HepG2 (cell line): ENCODE data around the gene SAPCD1. TPM values are rescaled to one million over a fixed set of nuclear protein-coding genes. Genes with fewer than 3 reads are reported as not detected.

Source experiments
- AGO1 ChIP-seq: fragments of 200-400 bp; formaldehyde crosslinking; IDR thresholded peaks from 2 replicates; pipeline ENCODE4 v1.6.1; 2017; ENCODE audit warnings: mild to moderate bottlenecking, low read depth, low read length, moderate library complexity; ENCODE audit not compliant: poor library complexity, severe bottlenecking
- ATM ChIP-seq: fragments of 450-650 bp; IDR thresholded peaks from 2 replicates; pipeline ENCODE4 v1.7.1; 2017; ENCODE audit warnings: mild to moderate bottlenecking, borderline replicate concordance
- FOXA3 ChIP-seq: IDR thresholded peaks from 2 replicates; pipeline ENCODE4 v1.6.1; 2016; ENCODE audit warnings: missing genetic modification reagents, missing compliant biosample characterization
- IKZF1 ChIP-seq: fragments of 450-650 bp; IDR thresholded peaks from 2 replicates; pipeline ENCODE4 v1.7.1; 2016
- IRF2 ChIP-seq: IDR thresholded peaks from 2 replicates; pipeline ENCODE4 v1.6.1; 2018; ENCODE audit warnings: missing genetic modification reagents, missing compliant biosample characterization
- KMT2A ChIP-seq: sonication (generic); formaldehyde crosslinking; IDR thresholded peaks from 2 replicates; pipeline ENCODE4 v1.4.0; 2020; ENCODE audit warnings: missing genetic modification reagents
- MIXL1 ChIP-seq: IDR thresholded peaks from 2 replicates; pipeline ENCODE4 v1.6.1; 2016
- NFIB ChIP-seq: sonication (generic); formaldehyde crosslinking; IDR thresholded peaks from 2 replicates; pipeline ENCODE4 v1.9.0; 2021; ENCODE audit warnings: missing genetic modification reagents, mild to moderate bottlenecking, borderline replicate concordance
- RXRA ChIP-seq: sonication (generic); formaldehyde crosslinking; IDR thresholded peaks from 2 replicates; pipeline ENCODE4 v1.5.1; 2020; ENCODE audit warnings: missing genetic modification reagents
- SETDB1 ChIP-seq: sonication (generic); formaldehyde crosslinking; IDR thresholded peaks from 2 replicates; pipeline ENCODE4 v1.5.1; 2020; ENCODE audit warnings: missing genetic modification reagents, mild to moderate bottlenecking, borderline replicate concordance
- SMC3 ChIP-seq: IDR thresholded peaks from 2 replicates; pipeline ENCODE4 v1.6.1; 2011; ENCODE audit warnings: low read length, improper control_type of control experiment
- ZNF138 ChIP-seq: sonication (generic); formaldehyde crosslinking; IDR thresholded peaks from 2 replicates; pipeline ENCODE4 v1.5.0; 2020; ENCODE audit warnings: mild to moderate bottlenecking, low read depth, missing genetic modification reagents
- ZNF256 ChIP-seq: sonication (generic); formaldehyde crosslinking; conservative IDR thresholded peaks from 2 replicates; pipeline ENCODE4 v1.4.0; 2020; ENCODE audit warnings: missing genetic modification reagents
- ZNF510 ChIP-seq: sonication (generic); formaldehyde crosslinking; IDR thresholded peaks from 2 replicates; pipeline ENCODE4 v1.4.0; 2020; ENCODE audit warnings: low read depth, mild to moderate bottlenecking, missing genetic modification reagents
- ZNF563 ChIP-seq: sonication (generic); formaldehyde crosslinking; IDR thresholded peaks from 2 replicates; pipeline ENCODE4 v1.8.0; 2022; ENCODE audit warnings: mild to moderate bottlenecking, moderate library complexity, missing genetic modification reagents
- ZNF572 ChIP-seq: sonication (generic); formaldehyde crosslinking; IDR thresholded peaks from 2 replicates; pipeline ENCODE4 v1.5.1; 2020; ENCODE audit warnings: mild to moderate bottlenecking, missing genetic modification reagents
- ZNF607 ChIP-seq: sonication (generic); formaldehyde crosslinking; IDR thresholded peaks from 2 replicates; pipeline ENCODE4 v1.5.1; 2020; ENCODE audit warnings: missing genetic modification reagents, mild to moderate bottlenecking, borderline replicate concordance
- ZNF660 ChIP-seq: sonication (generic); formaldehyde crosslinking; IDR thresholded peaks from 2 replicates; pipeline ENCODE4 v1.5.1; 2020; ENCODE audit warnings: mild to moderate bottlenecking, low read depth, missing genetic modification reagents, borderline replicate concordance
- polyA plus RNA-seq, 8 experiments: library from polyadenylated mRNA; depleted of rRNA in 3 of 8; stranded (reverse) in 7 of 8; unstranded in 1 of 8; fragments of >200 nt; fragmentation: Illumina TruSeq in 4 of 8; extraction: Trizol in 4 of 8; gene quantifications; 2 replicates each; pipeline versions ENCODE4 v1.2.1 to v1.2.3, GENCODE V29; 2011 to 2016; ENCODE audit warnings: low read depth in 4 of 8, missing spikeins in 1 of 8, mixed read lengths in 1 of 8; ENCODE audit not compliant: insufficient read depth in 1 of 8
- total RNA-seq, 5 experiments: library from RNA; depleted of rRNA; stranded (reverse); fragments of >200 nt; fragmentation: Illumina TruSeq; extraction: Trizol; gene quantifications; 2 replicates each; pipeline ENCODE4 v1.2.3, GENCODE V29; 2016; ENCODE audit warnings: low read depth in 1 of 5
- TF ChIP-seq, protein P1 (sequence below): sonication (generic); formaldehyde crosslinking; IDR thresholded peaks from 2 replicates; pipeline ENCODE4 v1.4.0; 2020; ENCODE audit warnings: missing genetic modification reagents
- TF ChIP-seq, protein P2 (sequence below): IDR thresholded peaks from 2 replicates; pipeline ENCODE4 v1.6.1; 2016; ENCODE audit warnings: mild to moderate bottlenecking
- TF ChIP-seq, protein P3 (sequence below): sonication (generic); formaldehyde crosslinking; IDR thresholded peaks from 2 replicates; pipeline ENCODE4 v1.4.0; 2020; ENCODE audit warnings: missing genetic modification reagents, borderline replicate concordance

The SAPCD1 gene
- total and polyA plus RNA-seq, 2 of the 13 experiments (the other 11 are each of a cell fraction or from before 2014, with no cell fraction given) = 2.5 to 3.9 TPM

DNA sequence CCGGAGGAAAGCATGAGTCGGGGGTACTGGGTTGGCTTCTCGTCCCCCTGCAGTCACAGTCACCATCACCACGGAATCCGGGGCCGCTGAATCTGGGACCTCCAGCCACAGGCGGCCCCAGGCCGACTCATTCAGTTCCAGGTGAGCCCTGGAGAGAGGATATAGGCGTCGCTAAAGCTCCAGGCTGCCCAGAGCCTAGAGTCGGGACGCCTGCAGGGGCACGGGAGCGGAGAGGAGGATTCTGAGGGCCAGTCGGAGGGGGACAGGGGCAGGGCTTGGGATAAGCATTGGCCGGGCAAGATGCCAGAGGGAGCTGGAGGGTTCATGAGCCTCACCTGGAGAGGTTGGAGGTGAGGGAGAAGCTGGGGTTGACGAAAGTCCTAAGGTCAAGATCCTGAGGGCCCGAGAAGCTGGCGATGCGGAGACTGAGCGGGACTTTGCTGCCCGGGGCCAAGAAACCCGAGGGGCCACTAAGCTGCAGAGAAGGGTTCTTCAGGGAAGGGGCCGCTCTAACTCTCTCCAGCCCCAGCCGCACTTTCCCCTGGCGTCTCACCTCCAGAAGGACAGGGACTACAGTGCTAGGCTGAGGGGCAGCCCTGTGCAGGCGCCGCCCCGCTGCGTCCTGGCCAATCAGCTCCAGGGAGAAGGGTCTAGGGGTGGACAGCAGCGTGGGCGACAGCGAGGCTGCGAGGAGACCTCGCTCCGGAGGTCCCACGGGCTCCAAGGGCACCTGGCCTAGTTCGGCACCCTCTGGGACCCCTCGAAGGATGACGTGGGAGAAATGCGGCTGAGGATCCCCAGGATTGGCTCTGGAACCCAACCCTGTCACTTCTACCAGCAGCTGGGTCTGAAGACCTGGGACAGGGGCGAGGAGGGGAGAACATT, 3.7 kb downstream of the SAPCD1 start (continued):
- TF ChIP-seq SMC3 = no peak
- 0 out of 2 replicates have a peak, but pooled peaks have one; percentile 32 for TF ChIP-seq ZNF660 (CRISPR knock-in tag)
- peak; percentile 67 for TF ChIP-seq AGO1
- 0 out of 2 replicates have a peak, but pooled peaks have one; percentile 8 for TF ChIP-seq FOXA3 (CRISPR knock-in tag)
- TF ChIP-seq ZNF607 (CRISPR knock-in tag) = peak; percentile 64; the same call in 1 of the 2 replicates
- TF ChIP-seq IKZF1 = no peak
- peak; percentile 96; the same call in 1 of the 2 replicates for TF ChIP-seq ZNF138
- TF ChIP-seq SETDB1 (CRISPR knock-in tag) = no peak
- no peak for TF ChIP-seq ATM
- TF ChIP-seq, protein P1, sequence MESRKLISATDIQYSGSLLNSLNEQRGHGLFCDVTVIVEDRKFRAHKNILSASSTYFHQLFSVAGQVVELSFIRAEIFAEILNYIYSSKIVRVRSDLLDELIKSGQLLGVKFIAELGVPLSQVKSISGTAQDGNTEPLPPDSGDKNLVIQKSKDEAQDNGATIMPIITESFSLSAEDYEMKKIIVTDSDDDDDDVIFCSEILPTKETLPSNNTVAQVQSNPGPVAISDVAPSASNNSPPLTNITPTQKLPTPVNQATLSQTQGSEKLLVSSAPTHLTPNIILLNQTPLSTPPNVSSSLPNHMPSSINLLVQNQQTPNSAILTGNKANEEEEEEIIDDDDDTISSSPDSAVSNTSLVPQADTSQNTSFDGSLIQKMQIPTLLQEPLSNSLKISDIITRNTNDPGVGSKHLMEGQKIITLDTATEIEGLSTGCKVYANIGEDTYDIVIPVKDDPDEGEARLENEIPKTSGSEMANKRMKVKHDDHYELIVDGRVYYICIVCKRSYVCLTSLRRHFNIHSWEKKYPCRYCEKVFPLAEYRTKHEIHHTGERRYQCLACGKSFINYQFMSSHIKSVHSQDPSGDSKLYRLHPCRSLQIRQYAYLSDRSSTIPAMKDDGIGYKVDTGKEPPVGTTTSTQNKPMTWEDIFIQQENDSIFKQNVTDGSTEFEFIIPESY (CRISPR knock-in tag) = 0 out of 2 replicates have a peak, but pooled peaks have one; percentile 12
- TF ChIP-seq, protein P2, sequence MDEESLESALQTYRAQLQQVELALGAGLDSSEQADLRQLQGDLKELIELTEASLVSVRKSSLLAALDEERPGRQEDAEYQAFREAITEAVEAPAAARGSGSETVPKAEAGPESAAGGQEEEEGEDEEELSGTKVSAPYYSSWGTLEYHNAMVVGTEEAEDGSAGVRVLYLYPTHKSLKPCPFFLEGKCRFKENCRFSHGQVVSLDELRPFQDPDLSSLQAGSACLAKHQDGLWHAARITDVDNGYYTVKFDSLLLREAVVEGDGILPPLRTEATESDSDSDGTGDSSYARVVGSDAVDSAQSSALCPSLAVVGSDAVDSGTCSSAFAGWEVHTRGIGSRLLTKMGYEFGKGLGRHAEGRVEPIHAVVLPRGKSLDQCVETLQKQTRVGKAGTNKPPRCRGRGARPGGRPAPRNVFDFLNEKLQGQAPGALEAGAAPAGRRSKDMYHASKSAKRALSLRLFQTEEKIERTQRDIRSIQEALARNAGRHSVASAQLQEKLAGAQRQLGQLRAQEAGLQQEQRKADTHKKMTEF = 0 out of 2 replicates have a peak, but pooled peaks have one; percentile 39
- TF ChIP-seq RXRA (CRISPR knock-in tag) = peak; percentile 44
- 0 out of 2 replicates have a peak, but pooled peaks have one; percentile 18 for TF ChIP-seq KMT2A (CRISPR knock-in tag)
- TF ChIP-seq ZNF563 (CRISPR knock-in tag) = peak; percentile 16; the same call in 1 of the 2 replicates
- TF ChIP-seq ZNF572 (CRISPR knock-in tag) = 0 out of 2 replicates have a peak, but pooled peaks have one; percentile 45
- TF ChIP-seq, protein P3, sequence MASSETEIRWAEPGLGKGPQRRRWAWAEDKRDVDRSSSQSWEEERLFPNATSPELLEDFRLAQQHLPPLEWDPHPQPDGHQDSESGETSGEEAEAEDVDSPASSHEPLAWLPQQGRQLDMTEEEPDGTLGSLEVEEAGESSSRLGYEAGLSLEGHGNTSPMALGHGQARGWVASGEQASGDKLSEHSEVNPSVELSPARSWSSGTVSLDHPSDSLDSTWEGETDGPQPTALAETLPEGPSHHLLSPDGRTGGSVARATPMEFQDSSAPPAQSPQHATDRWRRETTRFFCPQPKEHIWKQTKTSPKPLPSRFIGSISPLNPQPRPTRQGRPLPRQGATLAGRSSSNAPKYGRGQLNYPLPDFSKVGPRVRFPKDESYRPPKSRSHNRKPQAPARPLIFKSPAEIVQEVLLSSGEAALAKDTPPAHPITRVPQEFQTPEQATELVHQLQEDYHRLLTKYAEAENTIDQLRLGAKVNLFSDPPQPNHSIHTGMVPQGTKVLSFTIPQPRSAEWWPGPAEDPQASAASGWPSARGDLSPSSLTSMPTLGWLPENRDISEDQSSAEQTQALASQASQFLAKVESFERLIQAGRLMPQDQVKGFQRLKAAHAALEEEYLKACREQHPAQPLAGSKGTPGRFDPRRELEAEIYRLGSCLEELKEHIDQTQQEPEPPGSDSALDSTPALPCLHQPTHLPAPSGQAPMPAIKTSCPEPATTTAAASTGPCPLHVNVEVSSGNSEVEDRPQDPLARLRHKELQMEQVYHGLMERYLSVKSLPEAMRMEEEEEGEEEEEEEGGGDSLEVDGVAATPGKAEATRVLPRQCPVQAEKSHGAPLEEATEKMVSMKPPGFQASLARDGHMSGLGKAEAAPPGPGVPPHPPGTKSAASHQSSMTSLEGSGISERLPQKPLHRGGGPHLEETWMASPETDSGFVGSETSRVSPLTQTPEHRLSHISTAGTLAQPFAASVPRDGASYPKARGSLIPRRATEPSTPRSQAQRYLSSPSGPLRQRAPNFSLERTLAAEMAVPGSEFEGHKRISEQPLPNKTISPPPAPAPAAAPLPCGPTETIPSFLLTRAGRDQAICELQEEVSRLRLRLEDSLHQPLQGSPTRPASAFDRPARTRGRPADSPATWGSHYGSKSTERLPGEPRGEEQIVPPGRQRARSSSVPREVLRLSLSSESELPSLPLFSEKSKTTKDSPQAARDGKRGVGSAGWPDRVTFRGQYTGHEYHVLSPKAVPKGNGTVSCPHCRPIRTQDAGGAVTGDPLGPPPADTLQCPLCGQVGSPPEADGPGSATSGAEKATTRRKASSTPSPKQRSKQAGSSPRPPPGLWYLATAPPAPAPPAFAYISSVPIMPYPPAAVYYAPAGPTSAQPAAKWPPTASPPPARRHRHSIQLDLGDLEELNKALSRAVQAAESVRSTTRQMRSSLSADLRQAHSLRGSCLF (CRISPR knock-in tag) = 0 out of 2 replicates have a peak, but pooled peaks have one; percentile 30
- no peak for TF ChIP-seq NFIB (CRISPR knock-in tag)
- 0 out of 2 replicates have a peak, but pooled peaks have one; percentile 59 for TF ChIP-seq ZNF256 (CRISPR knock-in tag)
- TF ChIP-seq MIXL1 (CRISPR knock-in tag) = 0 out of 2 replicates have a peak, but pooled peaks have one; percentile 27
- peak; percentile 87; the same call in 1 of the 2 replicates for TF ChIP-seq ZNF510 (CRISPR knock-in tag)
- TF ChIP-seq IRF2 (CRISPR knock-in tag) = no peak; the same call in 1 of the 2 replicates
